ENCODE measurements around the gene SLC5A1. TPM values are rescaled to one million over a fixed set of nuclear protein-coding genes. Genes with fewer than 3 reads are reported as not detected.

SLC5A1 gene
- total RNA-seq, 4 donors from 2014 or later: 14.0 to 1,055 (median 1,005) TPM

DNA sequence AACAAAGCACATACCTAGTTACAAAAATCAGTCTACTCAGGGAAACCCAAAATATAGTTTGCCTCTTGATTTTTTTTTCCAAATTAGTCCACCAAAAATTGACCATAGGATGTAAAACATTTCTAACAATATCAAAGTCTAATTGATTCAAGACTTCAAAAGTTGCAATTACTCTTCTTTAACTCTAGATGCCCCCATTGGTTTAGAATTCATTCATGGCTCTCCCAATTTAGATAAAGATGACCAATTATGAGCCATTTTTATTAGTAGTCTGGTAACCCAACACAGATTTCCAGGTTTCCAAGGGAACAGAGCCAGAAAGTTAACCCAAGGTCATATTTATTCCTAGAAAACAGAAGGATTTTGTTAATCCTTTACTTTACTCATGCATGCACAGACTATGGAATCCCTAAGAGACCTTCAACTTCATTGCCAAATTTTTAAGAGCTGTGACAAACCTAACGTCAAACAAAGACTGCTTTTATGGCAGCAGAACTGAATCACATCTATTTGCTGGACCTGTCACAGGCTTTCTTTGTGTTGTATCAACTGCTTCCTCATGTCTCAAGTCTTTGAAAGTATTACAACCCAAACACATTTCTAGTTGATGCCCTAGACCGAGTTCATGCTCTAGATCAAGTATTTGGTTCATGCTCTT is 60.7 kb downstream of the SLC5A1 start:
- DNase-seq: no peak
- no peak overlapping the region for H3K4me3 ChIP-seq
- H3K36me3 ChIP-seq: peaks cover 0 to 64% (median 0%) of the 10 kb centered on the region in 3 donors
- no peaks in the 10 kb centered on the region for H3K27me3 ChIP-seq
- H3K4me1 ChIP-seq: no peaks in the 10 kb centered on the region
- no peak overlapping the region for H3K27ac ChIP-seq
- H3K9me3 ChIP-seq: no peaks in the 10 kb centered on the region
- TF ChIP-seq, protein P1, sequence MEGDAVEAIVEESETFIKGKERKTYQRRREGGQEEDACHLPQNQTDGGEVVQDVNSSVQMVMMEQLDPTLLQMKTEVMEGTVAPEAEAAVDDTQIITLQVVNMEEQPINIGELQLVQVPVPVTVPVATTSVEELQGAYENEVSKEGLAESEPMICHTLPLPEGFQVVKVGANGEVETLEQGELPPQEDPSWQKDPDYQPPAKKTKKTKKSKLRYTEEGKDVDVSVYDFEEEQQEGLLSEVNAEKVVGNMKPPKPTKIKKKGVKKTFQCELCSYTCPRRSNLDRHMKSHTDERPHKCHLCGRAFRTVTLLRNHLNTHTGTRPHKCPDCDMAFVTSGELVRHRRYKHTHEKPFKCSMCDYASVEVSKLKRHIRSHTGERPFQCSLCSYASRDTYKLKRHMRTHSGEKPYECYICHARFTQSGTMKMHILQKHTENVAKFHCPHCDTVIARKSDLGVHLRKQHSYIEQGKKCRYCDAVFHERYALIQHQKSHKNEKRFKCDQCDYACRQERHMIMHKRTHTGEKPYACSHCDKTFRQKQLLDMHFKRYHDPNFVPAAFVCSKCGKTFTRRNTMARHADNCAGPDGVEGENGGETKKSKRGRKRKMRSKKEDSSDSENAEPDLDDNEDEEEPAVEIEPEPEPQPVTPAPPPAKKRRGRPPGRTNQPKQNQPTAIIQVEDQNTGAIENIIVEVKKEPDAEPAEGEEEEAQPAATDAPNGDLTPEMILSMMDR (IDR thresholded peaks at IDR 0.05): peak in 4 of 6 experiments; percentile 27 to 42 (median 32)
- TF ChIP-seq POLR2A (IDR thresholded peaks at IDR 0.05): no peak

DNA sequence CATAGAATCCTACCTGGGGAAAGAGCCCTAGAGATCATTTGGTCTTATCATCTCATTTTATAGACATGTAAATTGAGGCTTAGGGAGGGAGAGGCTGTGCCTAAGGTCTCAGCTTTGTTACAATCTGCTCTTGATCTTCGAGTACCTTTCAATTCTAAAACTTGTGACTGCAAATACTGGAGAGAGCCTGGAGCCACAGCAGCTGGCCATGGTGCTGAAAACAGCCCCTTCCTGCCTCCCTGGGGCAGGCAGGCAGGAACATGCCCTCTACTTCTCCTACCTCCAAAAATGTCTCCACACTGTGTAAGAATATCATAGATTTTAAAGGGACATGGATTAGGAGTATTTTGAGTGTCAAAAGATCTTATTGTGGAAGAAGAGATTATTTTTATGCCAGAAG is 63.9 kb downstream of the SLC5A1 start:
- Histone ChIP-seq H3K4me1 (no peaks in the 10 kb centered on the region), H3K9me3 (no peaks in the 10 kb centered on the region), H3K36me3 (peaks cover 0 to 75% (median 0%) of the 10 kb centered on the region in 3 donors), H3K27me3 (no peaks in the 10 kb centered on the region), H3K4me3 (no peak overlapping the region), H3K27ac (no peak overlapping the region)
- no peak for TF ChIP-seq POLR2A (IDR thresholded peaks at IDR 0.05)
- TF ChIP-seq, protein P1 (IDR thresholded peaks at IDR 0.05): no peak
- no peak for DNase-seq

DNA sequence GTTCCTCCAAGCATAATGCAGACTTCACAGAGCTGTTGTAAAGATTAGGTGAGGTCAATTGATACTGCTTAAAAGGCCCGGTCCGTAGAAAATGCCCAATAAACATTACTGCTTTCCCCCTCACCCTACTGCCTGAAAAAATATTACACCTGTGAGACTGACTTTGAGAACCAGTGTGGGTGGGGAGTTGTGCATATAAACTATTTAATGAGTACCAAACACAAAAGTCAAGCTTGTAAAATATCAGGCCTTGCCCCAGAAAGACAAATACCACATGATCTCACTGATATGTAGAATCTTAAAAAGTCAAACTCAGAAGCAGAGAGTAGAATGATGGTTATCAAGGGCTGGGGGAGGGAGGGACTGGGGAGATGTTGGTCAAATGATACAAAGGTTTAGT is 69.3 kb downstream of the SLC5A1 start:
- Histone ChIP-seq H3K27me3 (no peaks in the 10 kb centered on the region), H3K4me3 (no peak overlapping the region), H3K27ac (no peak overlapping the region), H3K4me1 (no peaks in the 10 kb centered on the region), H3K9me3 (no peaks in the 10 kb centered on the region), H3K36me3 (peaks cover 0 to 55% (median 0%) of the 10 kb centered on the region in 3 donors)
- TF ChIP-seq POLR2A (IDR thresholded peaks at IDR 0.05): no peak
- TF ChIP-seq, protein P1 (IDR thresholded peaks at IDR 0.05): no peak
- DNase-seq: no peak

DNA sequence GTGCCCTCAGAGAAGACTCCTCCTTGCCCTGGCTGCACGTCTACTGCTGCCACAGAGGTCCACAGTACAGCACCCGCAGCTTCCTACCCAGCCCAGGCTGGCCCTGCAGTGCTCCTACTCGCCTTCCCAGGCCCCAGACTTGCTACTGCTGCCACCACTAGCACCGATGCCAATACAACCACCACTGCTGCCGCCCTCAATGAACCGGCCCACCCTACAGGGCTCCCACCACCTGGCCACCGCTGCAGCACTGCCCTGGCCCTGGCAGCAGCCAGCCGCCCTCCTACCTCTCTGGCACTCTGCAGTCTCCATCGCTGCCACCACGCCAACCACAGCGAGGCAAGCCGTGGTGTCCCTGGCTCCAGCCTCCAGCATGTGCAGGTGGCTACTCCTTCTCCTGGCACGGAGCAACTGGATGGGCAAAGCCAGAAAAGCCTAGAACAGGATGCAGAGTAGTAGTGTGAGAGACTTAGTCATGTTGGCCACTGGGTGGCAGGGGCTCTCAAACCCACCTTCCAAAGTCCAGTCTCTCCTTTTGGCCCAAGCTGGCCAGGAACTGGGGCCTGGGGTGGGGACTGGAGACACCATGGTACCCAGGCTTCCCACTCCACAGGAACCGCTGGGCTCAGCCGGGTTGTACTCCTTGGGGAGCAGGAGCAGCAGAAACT is 76.6 kb downstream of the SLC5A1 start:
- Histone ChIP-seq H3K27ac (no peak overlapping the region), H3K27me3 (no peaks in the 10 kb centered on the region), H3K9me3 (no peaks in the 10 kb centered on the region), H3K4me3 (no peak overlapping the region), H3K4me1 (no peaks in the 10 kb centered on the region), H3K36me3 (peaks cover 0 to 6% (median 0%) of the 10 kb centered on the region in 3 donors)
- peak in 1 of 3 donors; percentile 68 for DNase-seq
- TF ChIP-seq, protein P1 (IDR thresholded peaks at IDR 0.05): peak in 3 of 6 experiments; percentile 3 to 10 (median 5)
- no peak for TF ChIP-seq POLR2A (IDR thresholded peaks at IDR 0.05)

DNA sequence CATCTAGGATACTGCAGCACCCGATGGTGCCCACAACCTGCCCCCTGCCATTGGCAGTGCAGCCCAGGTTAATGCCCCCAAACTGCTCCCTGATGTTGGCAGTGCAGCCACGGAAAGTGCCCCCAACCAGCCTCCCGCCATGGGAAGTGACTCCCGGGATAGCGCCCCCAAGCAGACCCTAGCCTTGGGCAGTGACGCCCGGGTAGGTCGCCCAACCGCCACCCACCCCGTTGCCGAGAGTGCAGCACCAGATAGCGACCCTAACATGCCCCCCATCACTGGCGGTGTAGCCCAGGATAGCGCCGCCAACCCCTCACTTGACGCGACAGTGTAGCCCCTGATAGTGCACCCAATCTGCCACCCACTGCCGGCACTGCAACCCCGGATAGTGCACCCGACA is 77.5 kb downstream of the SLC5A1 start:
- Histone ChIP-seq H3K27ac (no peak overlapping the region), H3K9me3 (no peaks in the 10 kb centered on the region), H3K4me3 (no peak overlapping the region), H3K36me3 (no peaks in the 10 kb centered on the region), H3K4me1 (no peaks in the 10 kb centered on the region), H3K27me3 (no peaks in the 10 kb centered on the region)
- no peak for DNase-seq
- TF ChIP-seq POLR2A (IDR thresholded peaks at IDR 0.05): no peak
- TF ChIP-seq, protein P1 (IDR thresholded peaks at IDR 0.05): no peak
